ENCODE results near the gene CFAP299.
"Not testable (repeated sequence)": the region's sequence is repeated elsewhere in the genome, so short reads cannot be mapped to it uniquely, and the experiment has no call there.

The CFAP299 gene

GRCh38 chr4:80393246-80393969, 57.9 kb downstream of the CFAP299 start:
- DNase-seq: no peak

DNA sequence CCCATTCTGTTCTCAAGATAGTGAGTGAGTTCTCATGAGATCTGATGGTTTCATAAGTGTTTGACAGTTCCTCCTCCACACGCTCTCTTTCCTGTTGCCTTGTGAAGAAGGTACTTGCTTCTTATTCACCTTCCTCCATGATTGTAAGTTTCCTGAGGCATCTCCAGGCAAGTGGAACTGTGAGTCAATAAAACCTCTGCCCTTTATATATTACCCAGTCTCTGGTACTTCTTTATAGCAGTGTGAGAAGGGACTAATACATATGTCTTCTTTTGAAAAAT, 58.4 kb downstream of the CFAP299 start:
- DNase-seq: no peak

GRCh38 chr4:80407246-80407645, 71.7 kb downstream of the CFAP299 start:
- peak in 1 of 2 experiments; percentile 44 for DNase-seq

DNA sequence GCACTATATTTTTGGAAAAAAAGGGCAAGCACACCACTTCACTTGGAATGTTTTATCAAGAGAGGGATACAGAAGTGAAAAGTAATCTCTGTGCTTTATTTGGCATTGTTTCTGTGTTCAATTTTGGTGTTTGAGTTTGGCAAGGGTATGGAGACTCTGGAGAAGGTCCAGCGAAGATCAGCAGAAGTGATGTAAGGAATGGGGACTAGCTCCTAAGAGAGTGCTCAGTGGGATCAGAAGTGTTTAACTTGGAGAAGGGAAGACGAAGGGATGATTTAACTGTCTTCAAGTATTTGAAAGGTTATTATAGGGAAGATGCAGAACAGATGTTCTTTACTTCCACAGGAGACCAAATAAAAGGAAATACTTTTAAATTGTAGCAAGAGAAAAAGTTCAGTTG, 74.3 kb downstream of the CFAP299 start:
- DNase-seq: no peak

- DNase-seq: no peak
Measured at GRCh38 chr4:80412322-80412721, 76.8 kb downstream of the CFAP299 start.

- DNase-seq: no peak
Measured at GRCh38 chr4:80413086-80413485, 77.6 kb downstream of the CFAP299 start.

DNA sequence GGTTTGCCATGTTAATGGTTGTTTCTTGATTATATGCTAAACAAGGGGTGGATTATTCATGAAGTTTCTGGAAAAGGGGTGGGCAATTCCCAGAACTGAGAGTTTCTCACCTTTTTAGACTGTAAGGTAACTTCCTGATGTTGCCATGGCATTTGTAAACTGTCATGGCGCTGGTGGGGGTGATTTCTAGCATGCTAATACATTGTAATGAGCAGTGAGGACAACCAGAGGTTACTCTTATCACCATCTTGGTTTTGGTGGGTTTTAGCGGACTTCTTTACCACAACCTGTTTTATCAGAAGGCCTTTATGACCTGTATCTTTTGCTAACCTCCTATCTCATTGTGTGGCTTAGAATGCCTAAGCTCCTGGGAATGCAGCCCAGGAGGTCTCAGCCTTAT, 81.5 kb downstream of the CFAP299 start:
- DNase-seq: no peak

DNA sequence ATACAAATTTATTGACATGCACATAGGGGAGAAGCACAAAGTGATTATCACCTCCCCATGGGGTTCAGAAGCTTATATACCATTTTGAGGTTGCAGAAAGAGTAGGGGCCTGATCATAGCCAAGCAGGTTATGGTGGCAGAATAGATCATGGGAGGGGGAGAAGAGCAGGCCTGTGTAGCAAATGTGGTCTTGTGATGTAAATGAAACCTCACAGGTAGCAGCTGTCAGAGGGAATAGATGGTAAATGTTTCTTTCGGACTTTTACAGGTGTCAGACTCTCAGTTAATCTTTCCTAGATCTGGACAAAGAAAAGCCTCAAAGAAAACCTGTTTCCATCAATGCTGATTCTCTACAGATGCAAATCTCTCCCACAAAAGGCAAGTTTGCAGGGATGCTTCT, 84.4 kb downstream of the CFAP299 start:
- no peak for DNase-seq

GRCh38 chr4:80420638-80421037, 85.1 kb downstream of the CFAP299 start:
- no peak for DNase-seq

- DNase-seq: no peak
Measured at GRCh38 chr4:80422727-80423404, 87.3 kb downstream of the CFAP299 start.

- DNase-seq: no peak
Measured at GRCh38 chr4:80423553-80424224, 88.2 kb downstream of the CFAP299 start.

GRCh38 chr4:80424225-80424581, 88.7 kb downstream of the CFAP299 start:
- no peak for DNase-seq

- no peak for DNase-seq
Measured at GRCh38 chr4:80425124-80426100, 89.9 kb downstream of the CFAP299 start.

DNA sequence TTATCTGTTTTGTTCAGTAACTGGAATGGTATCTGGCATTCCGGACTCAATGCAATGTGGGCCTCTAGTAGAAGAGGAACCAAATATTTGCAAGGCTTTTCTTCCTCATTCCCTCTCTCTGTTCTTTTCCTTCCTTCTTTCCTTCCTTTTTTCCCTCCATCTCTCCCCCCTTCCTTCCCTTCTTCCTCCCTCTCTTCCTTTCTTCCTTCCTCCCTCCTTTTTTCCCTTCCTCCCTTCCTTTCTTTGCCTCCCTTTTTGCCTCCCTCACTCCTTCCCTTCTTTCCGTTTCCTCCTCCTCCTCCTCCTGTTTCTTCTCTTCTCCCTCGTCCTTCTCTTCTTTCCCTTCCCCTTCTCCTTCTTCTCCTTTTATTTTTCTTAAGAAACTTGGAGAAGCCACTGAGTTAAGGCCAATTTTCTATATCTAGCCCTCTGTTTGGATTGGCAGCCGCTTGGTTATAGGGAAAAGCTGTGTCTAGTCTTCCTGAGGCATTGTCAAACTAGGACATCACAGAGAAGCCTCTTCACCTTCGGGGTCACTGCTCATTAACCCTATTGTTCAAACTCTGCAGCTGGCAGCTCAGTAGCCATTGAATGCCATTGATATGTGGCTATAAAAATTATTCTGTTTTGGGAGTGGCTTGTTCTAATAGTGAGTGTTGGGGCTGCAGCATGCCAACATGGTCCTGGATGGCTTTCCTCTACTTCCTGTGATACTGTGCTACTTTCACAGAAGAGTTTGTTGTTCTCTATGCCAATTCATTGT, 95.9 kb downstream of the CFAP299 start:
- DNase-seq: no peak

DNA sequence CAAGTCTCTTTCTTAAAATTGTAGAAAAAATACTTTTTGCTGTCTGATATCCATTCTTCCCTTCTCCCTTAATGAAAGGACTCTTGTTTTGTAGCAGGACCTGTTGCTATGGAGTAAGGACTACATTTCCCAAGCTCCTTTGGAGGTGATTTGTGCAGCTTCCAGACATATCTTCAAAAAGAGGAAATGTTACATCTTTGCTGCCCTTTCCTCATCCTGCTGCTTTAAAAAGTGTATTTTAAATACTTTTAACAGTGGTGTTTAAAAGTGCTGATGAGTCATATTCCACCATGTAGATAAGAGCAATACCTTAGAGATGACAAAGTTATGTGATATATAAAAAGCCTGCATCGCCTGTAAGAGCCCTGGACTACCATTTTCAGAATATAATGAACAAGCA, 98.7 kb downstream of the CFAP299 start:
- DNase-seq: no peak

GRCh38 chr4:80438016-80438415, 102.5 kb downstream of the CFAP299 start:
- no peak for DNase-seq

DNA sequence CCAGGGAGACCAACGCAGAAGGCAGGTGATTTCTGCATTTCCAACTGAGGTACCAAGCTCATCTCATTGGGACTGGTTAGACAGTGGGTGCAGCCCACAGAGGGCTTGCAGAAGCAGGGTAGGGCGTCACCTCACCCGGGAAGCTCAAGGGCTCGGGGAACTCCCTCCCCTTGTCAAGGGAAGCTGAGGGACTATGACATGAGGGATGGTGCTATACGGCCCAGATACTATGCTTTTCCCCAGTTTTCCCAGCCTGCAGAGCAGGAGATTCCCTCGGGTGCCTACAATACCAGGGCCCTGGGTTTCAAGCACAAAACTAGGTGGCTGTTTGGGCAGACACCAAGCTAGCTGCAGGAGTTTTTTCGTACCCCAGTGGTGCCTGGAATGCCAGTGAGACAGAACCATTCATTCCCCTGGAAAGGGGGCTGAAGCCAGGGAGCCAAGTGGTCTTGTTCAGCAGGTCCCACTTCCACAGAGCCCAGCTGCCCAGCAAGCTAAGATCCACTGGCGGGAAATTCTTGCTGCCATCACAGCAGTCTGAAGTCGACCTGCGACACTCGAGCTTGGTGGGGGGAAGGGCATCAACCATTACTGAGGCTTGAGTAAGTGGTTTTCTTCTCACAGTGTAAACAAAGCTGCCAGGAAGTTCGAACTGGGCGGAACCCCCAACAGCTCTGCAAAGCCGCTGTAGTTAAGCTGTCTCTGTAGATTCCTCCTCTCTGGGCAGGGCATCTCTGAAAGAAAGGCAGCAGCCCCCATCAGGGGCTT, 103.9 kb downstream of the CFAP299 start:
- DNase-seq: not testable (repeated sequence)

DNA sequence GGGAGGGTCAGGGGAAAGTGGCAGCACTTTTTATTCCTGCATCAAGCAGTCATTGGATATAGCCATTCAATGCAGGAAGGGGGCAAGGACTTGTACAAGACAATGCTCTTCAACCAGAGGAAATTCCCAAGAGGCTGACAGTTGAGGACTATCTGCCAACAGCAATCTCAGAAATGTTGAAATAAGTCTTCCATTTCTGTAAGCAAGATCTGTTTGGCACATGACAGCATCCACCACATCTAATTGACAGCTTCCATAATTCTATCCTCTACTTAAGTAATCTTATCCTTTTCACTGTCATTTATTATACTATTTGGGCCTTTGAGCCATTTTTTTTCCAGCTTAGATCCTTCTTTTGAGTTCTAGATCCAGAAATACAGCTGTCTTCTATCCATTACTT, 110.7 kb downstream of the CFAP299 start:
- no peak for DNase-seq

DNA sequence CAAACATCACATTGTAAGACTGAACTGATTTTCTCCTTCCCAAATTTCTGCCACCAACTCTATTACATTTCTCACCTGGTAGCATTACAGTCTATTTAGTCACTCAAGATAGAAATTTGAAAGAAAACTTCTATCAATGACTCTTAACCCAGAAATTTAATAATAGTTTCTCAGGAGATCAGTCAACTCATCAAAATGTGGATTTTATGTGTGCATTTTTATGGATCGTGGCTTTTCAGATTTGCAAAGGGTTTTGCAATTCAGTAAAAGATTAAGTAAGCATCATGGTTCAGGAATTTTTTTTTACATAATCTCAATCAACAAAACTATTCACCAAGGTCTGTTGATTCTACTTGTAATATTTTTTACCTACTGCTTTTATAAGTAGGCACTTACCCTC, 111.1 kb downstream of the CFAP299 start:
- DNase-seq: no peak

GRCh38 chr4:80447493-80447892, 112.0 kb downstream of the CFAP299 start:
- no peak for DNase-seq

DNA sequence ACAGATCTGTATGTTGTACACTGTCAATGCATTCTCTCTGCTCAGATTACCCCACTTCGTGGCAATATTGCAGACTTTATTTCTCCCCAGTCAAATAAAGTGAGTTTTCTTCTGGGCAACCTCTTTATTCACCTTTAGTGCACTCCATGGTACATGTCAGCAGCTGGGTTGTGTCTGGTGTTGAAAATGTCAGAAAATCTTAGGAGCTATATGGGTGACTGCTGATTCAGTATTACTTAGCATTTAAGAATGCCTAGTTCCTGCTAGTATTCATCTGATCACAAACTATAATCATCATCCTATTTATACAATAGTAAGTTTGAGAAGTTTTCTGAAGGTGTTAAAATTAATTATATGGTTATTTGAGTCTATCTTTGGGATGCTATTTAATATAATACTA, 112.5 kb downstream of the CFAP299 start:
- DNase-seq: no peak

GRCh38 chr4:80452055-80452454, 116.5 kb downstream of the CFAP299 start:
- DNase-seq: no peak

All from cerebellar nuclear complex (tissue), 1 donor.